Measurements from ENCODE around the gene LILRA6.
"Not testable (repeated sequence)": the region's sequence is repeated elsewhere in the genome, so short reads cannot be mapped to it uniquely, and the experiment has no call there.

GRCh38 chr19:54242234-54242633, 356 bp downstream of the LILRA6 start:
- TF ChIP-seq CTCF (conservative IDR thresholded peaks at IDR 0.05); EZH2 (IDR thresholded peaks at IDR 0.05; ENCODE audit: low read depth): not testable (repeated sequence)
